ENCODE measurements around the gene SLC25A39. TPM values are rescaled to one million over a fixed set of nuclear protein-coding genes. Genes with fewer than 3 reads are reported as not detected.
"Not testable (repeated sequence)": the region's sequence is repeated elsewhere in the genome, so short reads cannot be mapped to it uniquely, and the experiment has no call there.

Gene SLC25A39
- total and polyA plus RNA-seq, 2 donors (not counting 3 experiments of a cell fraction or from before 2014, with no cell fraction given), result 88.5 to 151 TPM

DNA sequence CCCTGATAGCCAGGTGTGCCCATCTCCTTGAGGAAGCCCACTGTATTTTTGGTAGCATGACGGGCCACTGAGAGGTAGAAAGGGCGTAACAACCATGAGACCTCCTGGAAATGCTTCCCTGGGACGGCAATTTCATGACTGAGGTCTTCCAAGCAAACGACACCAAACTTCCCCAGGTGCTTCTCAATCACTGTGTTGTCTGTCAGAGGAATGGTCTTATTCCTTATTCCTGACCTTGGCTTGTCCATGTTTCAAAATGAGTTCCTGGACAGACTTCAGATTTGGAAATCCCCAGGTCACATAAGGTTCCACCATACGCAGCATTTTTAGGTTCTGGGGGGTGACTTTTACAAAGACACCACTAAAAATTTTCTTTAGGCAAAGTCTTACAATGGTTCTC is 40.4 kb upstream of the SLC25A39 start:
- POLR2A ChIA-PET; intact Hi-C loops (cut with micrococcal nuclease); H3K4me2 ChIP-seq (ENCODE audit: insufficient read depth, low read length); H2AFZ ChIP-seq (ENCODE audit: low read depth, low read length); H3K79me2 ChIP-seq (ENCODE audit: control insufficient read depth, insufficient read depth, low read length); H3K4me3 ChIP-seq (replicated peaks in 1 of 3; ENCODE audit: insufficient read depth in 1 of 3, low read depth in 1 of 3, low read length in 3 of 3); BruUV-seq (replicated peaks); DNase-seq (ENCODE audit: low read depth, low spot score); H3K9me3 ChIP-seq (replicated peaks; ENCODE audit: control insufficient read depth, insufficient read depth, low read length); H3K4me1 ChIP-seq (ENCODE audit: control insufficient read depth, extremely low read depth, insufficient read depth, low read length); H3K27me3 ChIP-seq (ENCODE audit: control insufficient read depth in 2 of 2, insufficient read depth in 2 of 2, low read length in 2 of 2); H3K36me3 ChIP-seq (ENCODE audit: control insufficient read depth in 2 of 2, extremely low read depth in 1 of 2, insufficient read depth in 2 of 2, low read length in 2 of 2); dilution Hi-C loops (cut with MboI; ENCODE audit: extremely low pct_ligation_motif_present, low sequenced_read_pairs); H3K27ac ChIP-seq (ENCODE audit: insufficient read depth, low read depth, low read length); H3K9me1 ChIP-seq (replicated peaks; ENCODE audit: control insufficient read depth, extremely low read depth, insufficient read depth, low read length); FAIRE-seq; H3K9ac ChIP-seq (replicated peaks; ENCODE audit: extremely low read depth, insufficient read depth, low read length); H4K20me1 ChIP-seq (replicated peaks; ENCODE audit: control insufficient read depth, extremely low read depth, insufficient read depth, low read length): not testable (repeated sequence)
- CTCF ChIA-PET, result interaction anchor here (0.9 to 4.1 kb wide), 2 partner anchors 11 to 14 kb away, joined by 4 to 39 read pairs; no protein-coding TSS in a partner anchor

DNA sequence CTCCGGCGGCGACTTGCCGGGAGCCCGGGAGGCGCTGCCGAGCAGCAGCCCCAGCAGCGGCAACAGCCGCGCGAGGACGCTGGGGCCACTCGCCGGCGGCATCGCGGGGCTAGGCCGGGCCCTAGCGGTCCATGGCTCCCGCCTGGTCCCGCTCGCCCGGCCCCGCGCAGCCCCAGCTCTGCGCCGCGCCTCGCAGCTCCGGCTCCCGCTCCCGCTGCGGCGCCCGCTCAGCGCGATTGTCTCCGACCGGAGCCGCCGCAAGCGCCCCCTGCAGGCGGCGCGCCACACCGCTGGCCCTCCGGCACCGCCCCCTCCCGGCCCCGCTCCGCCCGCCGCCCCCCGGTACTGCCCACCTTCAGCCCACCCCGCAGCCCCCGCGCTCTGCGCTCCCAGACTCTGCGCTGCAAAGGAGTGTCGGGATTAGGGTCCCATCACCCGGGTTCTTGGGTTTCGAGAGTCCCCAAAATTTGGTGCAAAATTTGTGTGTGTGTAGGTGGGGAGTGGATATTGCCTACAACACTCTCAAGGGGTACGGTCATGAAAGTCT is 39.1 kb upstream of the SLC25A39 start, which contains the start of gene FAM171A2:
Gene FAM171A2 (minus strand): TSS at position 241 of the 547 bp plus-strand sequence. CDS start 139 bp downstream, at position 102.
- no peaks in the 10 kb centered on the region for H4K20me1 ChIP-seq (replicated peaks; ENCODE audit: control insufficient read depth, extremely low read depth, insufficient read depth, low read length)
- intact Hi-C loops (cut with micrococcal nuclease) (no loop called here), dilution Hi-C loops (cut with MboI; ENCODE audit: extremely low pct_ligation_motif_present, low sequenced_read_pairs) (no loop called here)
- H3K4me3 ChIP-seq (replicated peaks in 1 of 3; ENCODE audit: insufficient read depth in 1 of 3, low read depth in 1 of 3, low read length in 3 of 3), result peak within 1 kb of the TSS; percentile 33 to 85 (median 37)
- TF ChIP-seq FOS (IDR thresholded peaks at IDR 0.05; ENCODE audit: borderline replicate concordance, insufficient read depth, low read length) (peak; percentile 5), JUN (IDR thresholded peaks at IDR 0.05; ENCODE audit: borderline replicate concordance, insufficient read depth, insufficient read length, low read depth) (no peak), GATA2 (IDR thresholded peaks at IDR 0.05; ENCODE audit: insufficient read depth, insufficient read length, low read depth, low read length) (no peak), EZH2 (IDR thresholded peaks at IDR 0.05; ENCODE audit: borderline replicate concordance, low read depth, low read length, severe bottlenecking) (no peak), POLR2AphosphoS5 (IDR thresholded peaks at IDR 0.05; ENCODE audit: insufficient read depth, low read depth, low read length) (peak; percentile 73), POLR2A (IDR thresholded peaks at IDR 0.05; ENCODE audit: low read depth, low read length) (peak; percentile 64), MYC (IDR thresholded peaks at IDR 0.05; ENCODE audit: low read depth, low read length) (no peak)
- TF ChIP-seq, protein P1, sequence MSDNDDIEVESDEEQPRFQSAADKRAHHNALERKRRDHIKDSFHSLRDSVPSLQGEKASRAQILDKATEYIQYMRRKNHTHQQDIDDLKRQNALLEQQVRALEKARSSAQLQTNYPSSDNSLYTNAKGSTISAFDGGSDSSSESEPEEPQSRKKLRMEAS (IDR thresholded peaks at IDR 0.05; ENCODE audit: insufficient read depth, insufficient read length), result no peak
- TF ChIP-seq, protein P2, sequence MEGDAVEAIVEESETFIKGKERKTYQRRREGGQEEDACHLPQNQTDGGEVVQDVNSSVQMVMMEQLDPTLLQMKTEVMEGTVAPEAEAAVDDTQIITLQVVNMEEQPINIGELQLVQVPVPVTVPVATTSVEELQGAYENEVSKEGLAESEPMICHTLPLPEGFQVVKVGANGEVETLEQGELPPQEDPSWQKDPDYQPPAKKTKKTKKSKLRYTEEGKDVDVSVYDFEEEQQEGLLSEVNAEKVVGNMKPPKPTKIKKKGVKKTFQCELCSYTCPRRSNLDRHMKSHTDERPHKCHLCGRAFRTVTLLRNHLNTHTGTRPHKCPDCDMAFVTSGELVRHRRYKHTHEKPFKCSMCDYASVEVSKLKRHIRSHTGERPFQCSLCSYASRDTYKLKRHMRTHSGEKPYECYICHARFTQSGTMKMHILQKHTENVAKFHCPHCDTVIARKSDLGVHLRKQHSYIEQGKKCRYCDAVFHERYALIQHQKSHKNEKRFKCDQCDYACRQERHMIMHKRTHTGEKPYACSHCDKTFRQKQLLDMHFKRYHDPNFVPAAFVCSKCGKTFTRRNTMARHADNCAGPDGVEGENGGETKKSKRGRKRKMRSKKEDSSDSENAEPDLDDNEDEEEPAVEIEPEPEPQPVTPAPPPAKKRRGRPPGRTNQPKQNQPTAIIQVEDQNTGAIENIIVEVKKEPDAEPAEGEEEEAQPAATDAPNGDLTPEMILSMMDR (IDR thresholded peaks at IDR 0.05; ENCODE audit: extremely low read depth in 1 of 2, insufficient read depth in 1 of 2, low read depth in 1 of 2, low read length in 2 of 2), result peak; percentile 53 to 60
- H3K9me3 ChIP-seq (replicated peaks; ENCODE audit: control insufficient read depth, insufficient read depth, low read length), result no peaks in the 10 kb centered on the region
- H3K27ac ChIP-seq (ENCODE audit: insufficient read depth, low read depth, low read length), result no peak within 1 kb of the TSS
- FAIRE-seq, result peak; percentile 52
- H3K9me1 ChIP-seq (replicated peaks; ENCODE audit: control insufficient read depth, extremely low read depth, insufficient read depth, low read length), result no peaks in the 10 kb centered on the region
- no peaks in the 10 kb centered on the region for H3K79me2 ChIP-seq (ENCODE audit: control insufficient read depth, insufficient read depth, low read length)
- peak within 1 kb of the TSS; percentile 62 for H3K4me2 ChIP-seq (ENCODE audit: insufficient read depth, low read length)
- H2AFZ ChIP-seq (ENCODE audit: low read depth, low read length), result peak within 1 kb of the TSS; percentile 20
- BruUV-seq (replicated peaks), result no TSS peak
- POLR2A ChIA-PET, result interaction anchor here (0.6 kb wide), 1 partner anchor 15 kb away, joined by 3 read pairs; no protein-coding TSS in a partner anchor
- peak; percentile 56 for DNase-seq (ENCODE audit: low read depth, low spot score)
- peak within 1 kb of the TSS; percentile 63 for H3K9ac ChIP-seq (replicated peaks; ENCODE audit: extremely low read depth, insufficient read depth, low read length)
- CTCF ChIA-PET, result interaction anchor here (0.5 to 4.1 kb wide), 28 partner anchors 8 to 195 kb away, joined by 3 to 39 read pairs (median 6); partner anchors contain the start of genes ATXN7L3 and GRN
- no peaks in the 10 kb centered on the region for H3K36me3 ChIP-seq (ENCODE audit: control insufficient read depth in 2 of 2, extremely low read depth in 1 of 2, insufficient read depth in 2 of 2, low read length in 2 of 2)
- peaks cover 6 to 8% of the 10 kb centered on the region in 2 experiments for H3K27me3 ChIP-seq (ENCODE audit: control insufficient read depth in 2 of 2, insufficient read depth in 2 of 2, low read length in 2 of 2)
- H3K4me1 ChIP-seq (ENCODE audit: control insufficient read depth, extremely low read depth, insufficient read depth, low read length), result peaks cover 5% of the 10 kb centered on the region
